Mucosa of stomach (tissue), 1 donor: ENCODE results near the gene PCYT1A.

ENCODE experiments used
- H3K27me3 ChIP-seq: one replicate; pipeline ENCODE4 v1.7.0; 2013; ENCODE audit warnings: mild to moderate bottlenecking, low read length; ENCODE audit not compliant: control insufficient read depth, insufficient read depth
- H3K36me3 ChIP-seq: one replicate; pipeline ENCODE4 v1.7.0; 2013; ENCODE audit warnings: low read length; ENCODE audit not compliant: control insufficient read depth, insufficient read depth
- H3K4me1 ChIP-seq: one replicate; pipeline ENCODE4 v1.7.0; 2013; ENCODE audit warnings: mild to moderate bottlenecking, low read length; ENCODE audit not compliant: control insufficient read depth, insufficient read depth
- H3K4me3 ChIP-seq: one replicate; pipeline ENCODE4 v1.7.0; 2013; ENCODE audit warnings: low read length
- H3K9ac ChIP-seq: one replicate; pipeline ENCODE4 v1.7.0; 2013; ENCODE audit warnings: mild to moderate bottlenecking, low read length, moderate library complexity
- H3K9me3 ChIP-seq: one replicate; pipeline ENCODE4 v1.7.0; 2013; ENCODE audit warnings: mild to moderate bottlenecking, low read length, moderate library complexity; ENCODE audit not compliant: control insufficient read depth
- donor health status: Pancreatic carcinoma.

The PCYT1A gene

GRCh38 chr3:196287440-196288140 is at the start of gene PCYT1A:
TSS of gene PCYT1A (minus strand) at chr3:196287726. CDS start at chr3:196270531, 17,195 bp downstream.
- Histone ChIP-seq H3K4me3 (peak within 1 kb of the TSS; percentile 89), H3K4me1 (no peaks in the 10 kb centered on the region)

GRCh38 chr3:196336319-196337145 is 49.0 kb upstream of the PCYT1A start:
- H3K27me3 ChIP-seq, result no peaks in the 10 kb centered on the region
- H3K36me3 ChIP-seq, result no peaks in the 10 kb centered on the region
- no peak overlapping the region for H3K9ac ChIP-seq
- no peaks in the 10 kb centered on the region for H3K9me3 ChIP-seq
- no peak overlapping the region for H3K4me3 ChIP-seq
- H3K4me1 ChIP-seq, result no peaks in the 10 kb centered on the region

More at GRCh38 chr3:196287440-196288140, at the start of gene PCYT1A:
- no peaks in the 10 kb centered on the region for H3K9me3 ChIP-seq
- H3K36me3 ChIP-seq, result no peaks in the 10 kb centered on the region
- H3K27me3 ChIP-seq, result no peaks in the 10 kb centered on the region
- H3K9ac ChIP-seq, result peak within 1 kb of the TSS; percentile 96

GRCh38 chr3:196335503-196335948 is 48.0 kb upstream of the PCYT1A start:
- H3K4me1 ChIP-seq, result no peaks in the 10 kb centered on the region
- no peaks in the 10 kb centered on the region for H3K27me3 ChIP-seq
- no peak overlapping the region for H3K4me3 ChIP-seq

DNA sequence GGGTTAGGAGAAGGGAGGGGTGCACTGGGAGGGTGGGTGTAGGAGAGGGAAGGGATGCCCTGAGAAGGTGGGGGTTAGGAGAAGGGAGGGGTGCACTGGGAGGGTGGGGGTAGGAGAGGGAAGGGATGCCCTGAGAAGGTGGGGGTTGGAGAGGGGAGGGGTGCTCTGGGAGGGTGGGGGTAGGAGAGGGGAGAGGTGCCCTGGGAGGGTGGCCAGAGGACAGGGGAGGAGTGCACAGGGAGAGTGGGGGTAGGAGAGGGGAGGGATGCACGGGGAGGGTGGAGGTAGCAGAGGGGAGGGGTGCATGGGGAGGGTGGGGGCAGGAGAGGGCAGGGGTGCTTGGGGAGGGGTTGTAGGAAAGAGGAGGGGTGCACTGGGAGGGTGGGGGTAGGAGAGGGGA is 47.5 kb upstream of the PCYT1A start:
- Histone ChIP-seq H3K27me3 (no peaks in the 10 kb centered on the region), H3K36me3 (no peaks in the 10 kb centered on the region), H3K9me3 (no peaks in the 10 kb centered on the region), H3K9ac (no peak overlapping the region), H3K4me1 (no peaks in the 10 kb centered on the region), H3K4me3 (no peak overlapping the region)

More at GRCh38 chr3:196335503-196335948, 48.0 kb upstream of the PCYT1A start:
- H3K9me3 ChIP-seq, result no peaks in the 10 kb centered on the region
- no peak overlapping the region for H3K9ac ChIP-seq
- H3K36me3 ChIP-seq, result no peaks in the 10 kb centered on the region

- Histone ChIP-seq H3K9ac (no peak overlapping the region), H3K27me3 (no peaks in the 10 kb centered on the region), H3K4me1 (no peaks in the 10 kb centered on the region), H3K4me3 (no peak overlapping the region), H3K9me3 (no peaks in the 10 kb centered on the region), H3K36me3 (no peaks in the 10 kb centered on the region)
Observed at GRCh38 chr3:196332168-196332567, 44.6 kb upstream of the PCYT1A start.

DNA sequence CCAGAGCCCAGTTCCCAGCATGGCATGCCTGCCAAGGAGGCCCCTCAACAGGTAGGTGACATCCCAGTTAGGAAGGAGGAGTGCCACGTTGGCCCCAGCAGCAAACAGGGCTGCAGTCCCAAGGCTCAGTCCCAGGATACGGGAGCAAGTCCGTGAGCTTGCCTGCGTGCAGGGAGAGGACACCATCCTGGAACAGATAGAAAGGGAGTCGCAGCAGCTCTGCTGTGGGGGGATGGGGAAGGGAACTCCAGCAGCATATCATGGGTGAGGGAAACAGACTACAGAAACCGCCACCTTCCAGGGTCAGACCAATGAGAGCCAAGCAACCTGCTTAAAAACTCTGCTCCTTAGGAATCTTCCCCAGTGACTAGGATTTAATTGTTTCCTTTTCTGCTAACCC is 39.9 kb upstream of the PCYT1A start:
- Histone ChIP-seq H3K4me3 (no peak overlapping the region), H3K9ac (no peak overlapping the region), H3K36me3 (no peaks in the 10 kb centered on the region), H3K27me3 (no peaks in the 10 kb centered on the region), H3K9me3 (no peaks in the 10 kb centered on the region), H3K4me1 (no peaks in the 10 kb centered on the region)

GRCh38 chr3:196326936-196327335 is 39.4 kb upstream of the PCYT1A start:
- Histone ChIP-seq H3K36me3 (no peaks in the 10 kb centered on the region), H3K9ac (no peak overlapping the region), H3K9me3 (no peaks in the 10 kb centered on the region), H3K4me3 (no peak overlapping the region), H3K27me3 (no peaks in the 10 kb centered on the region), H3K4me1 (no peaks in the 10 kb centered on the region)

DNA sequence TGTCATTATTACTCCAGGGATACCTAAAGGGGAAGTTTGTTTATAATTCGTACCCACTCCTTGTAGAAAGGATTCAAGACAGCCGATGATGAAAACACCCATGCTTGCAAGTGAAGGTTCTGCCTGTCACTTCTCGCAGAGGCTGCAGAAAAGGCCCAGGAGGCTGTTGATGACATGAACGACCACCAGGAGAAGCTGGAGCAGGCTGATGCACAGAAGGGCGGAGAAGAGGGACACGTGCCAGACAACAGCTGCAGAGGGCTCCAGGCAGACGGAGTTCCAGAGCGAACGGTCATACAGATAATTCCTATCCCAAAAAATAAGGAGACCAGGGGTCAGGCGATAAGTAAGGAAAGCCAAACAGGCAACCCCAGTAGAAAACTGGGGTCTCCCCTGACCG is 36.2 kb upstream of the PCYT1A start:
- H3K4me3 ChIP-seq, result no peak overlapping the region
- H3K27me3 ChIP-seq, result no peaks in the 10 kb centered on the region
- no peaks in the 10 kb centered on the region for H3K4me1 ChIP-seq
- H3K9ac ChIP-seq, result no peak overlapping the region
- no peaks in the 10 kb centered on the region for H3K9me3 ChIP-seq
- no peaks in the 10 kb centered on the region for H3K36me3 ChIP-seq

DNA sequence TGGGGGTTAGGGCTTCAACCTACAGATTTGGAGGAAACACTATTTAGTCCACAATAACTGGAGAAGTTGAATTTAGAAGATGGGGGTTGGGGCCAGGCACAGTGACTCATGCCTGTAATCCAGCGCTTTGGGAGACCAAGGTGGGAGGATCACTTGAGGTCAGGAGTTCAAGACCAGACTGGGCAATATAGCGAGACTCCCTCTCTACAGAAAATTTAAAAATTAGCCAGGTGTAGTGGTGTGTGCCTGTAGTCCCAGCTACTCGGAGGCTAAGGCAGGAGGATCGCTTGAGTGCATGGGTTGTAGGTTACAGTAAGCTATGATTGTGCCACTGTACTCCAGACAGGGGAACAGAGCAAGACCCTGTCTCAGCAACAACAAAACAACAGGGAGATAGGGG is 35.5 kb upstream of the PCYT1A start:
- Histone ChIP-seq H3K4me3 (no peak overlapping the region), H3K9ac (no peak overlapping the region), H3K36me3 (no peaks in the 10 kb centered on the region), H3K4me1 (no peaks in the 10 kb centered on the region), H3K27me3 (no peaks in the 10 kb centered on the region), H3K9me3 (no peaks in the 10 kb centered on the region)

GRCh38 chr3:196321162-196321561 is 33.6 kb upstream of the PCYT1A start:
- H3K9me3 ChIP-seq, result no peaks in the 10 kb centered on the region
- no peaks in the 10 kb centered on the region for H3K27me3 ChIP-seq
- H3K9ac ChIP-seq, result no peak overlapping the region
- no peaks in the 10 kb centered on the region for H3K36me3 ChIP-seq
- H3K4me1 ChIP-seq, result peaks cover under 1% of the 10 kb centered on the region
- no peak overlapping the region for H3K4me3 ChIP-seq

- peaks cover 5% of the 10 kb centered on the region for H3K4me1 ChIP-seq
- H3K36me3 ChIP-seq, result no peaks in the 10 kb centered on the region
- H3K4me3 ChIP-seq, result no peak overlapping the region
- no peaks in the 10 kb centered on the region for H3K9me3 ChIP-seq
- no peaks in the 10 kb centered on the region for H3K27me3 ChIP-seq
- H3K9ac ChIP-seq, result no peak overlapping the region
Observed at GRCh38 chr3:196320137-196320536, 32.6 kb upstream of the PCYT1A start.

DNA sequence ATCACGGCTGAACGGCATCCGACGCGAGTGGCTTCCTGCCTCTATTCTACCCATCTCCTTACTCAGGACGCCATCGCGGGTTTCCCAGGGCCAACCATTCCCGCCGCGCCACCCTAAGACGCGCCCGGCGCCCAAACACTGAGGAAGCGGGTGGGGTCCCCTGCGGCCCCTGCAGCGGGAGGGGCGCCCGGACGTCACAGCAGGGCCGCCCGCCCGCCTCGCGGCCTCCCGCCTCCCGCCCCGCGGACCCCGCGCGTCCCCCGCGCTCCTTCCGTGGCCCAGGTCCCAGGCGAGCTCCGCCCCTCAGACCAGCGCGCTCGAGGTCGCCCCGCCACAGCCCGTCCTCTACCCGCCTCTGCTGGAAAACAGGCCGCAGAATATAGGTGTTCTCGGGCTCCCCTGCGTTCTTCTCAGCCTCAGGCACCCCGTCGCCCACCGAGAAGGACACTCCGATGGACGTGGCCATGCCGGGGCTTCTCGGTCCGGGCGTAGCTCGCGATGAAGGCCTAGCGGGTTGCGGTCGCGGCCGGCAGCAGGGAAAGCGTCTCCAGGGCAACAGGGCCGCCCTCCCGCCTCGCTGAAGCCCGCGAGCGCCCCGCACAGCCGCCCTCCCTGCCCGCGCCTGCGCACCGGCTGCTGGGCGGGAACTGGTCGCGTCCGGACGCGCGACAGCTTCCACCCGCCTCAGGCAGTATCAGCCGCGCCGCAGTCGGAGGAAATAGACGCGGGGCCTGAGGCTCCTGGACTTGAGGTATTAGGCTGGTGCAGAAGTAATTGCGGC is 30.4 kb upstream of the PCYT1A start, which contains the start of gene DYNLT2B:
DYNLT2B (minus strand) TSS at position 554 of the 781 bp plus-strand sequence; CDS start at position 466, 88 bp downstream.
- Histone ChIP-seq H3K27me3 (no peaks in the 10 kb centered on the region), H3K36me3 (no peaks in the 10 kb centered on the region), H3K9ac (peak within 1 kb of the TSS; percentile 79), H3K9me3 (no peaks in the 10 kb centered on the region), H3K4me3 (peak within 1 kb of the TSS; percentile 41), H3K4me1 (peaks cover 5% of the 10 kb centered on the region)
